ENCODE results near the gene CDH23.

DNA sequence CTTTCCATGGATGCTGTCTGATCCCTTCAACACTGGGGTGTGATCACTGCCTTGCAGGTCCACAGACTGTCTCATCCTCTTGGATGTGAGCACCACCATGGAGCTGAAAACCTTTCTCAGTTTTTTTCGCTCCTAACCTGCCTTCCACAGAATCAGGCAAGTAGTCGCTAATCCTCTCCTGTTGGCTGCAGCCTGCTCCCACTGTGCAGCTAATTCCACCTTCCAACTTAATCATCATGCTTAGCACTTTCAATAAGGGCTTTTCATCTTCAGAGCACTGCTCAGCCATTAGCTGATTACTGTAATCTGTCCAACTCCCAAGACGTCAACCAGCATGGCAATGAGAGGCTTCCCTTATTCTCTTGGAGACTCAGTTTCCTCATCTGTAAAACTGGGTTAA is 15.1 kb upstream of the CDH23 start:
- TF ChIP-seq ZFP3 (CRISPR knock-in tag; IDR thresholded peaks at IDR 0.05) (no peak), PPARA (CRISPR knock-in tag; IDR thresholded peaks at IDR 0.05; ENCODE audit: borderline replicate concordance) (no peak), ESRRG (CRISPR knock-in tag; IDR thresholded peaks at IDR 0.05) (no peak)
- TF ChIP-seq, protein P1, sequence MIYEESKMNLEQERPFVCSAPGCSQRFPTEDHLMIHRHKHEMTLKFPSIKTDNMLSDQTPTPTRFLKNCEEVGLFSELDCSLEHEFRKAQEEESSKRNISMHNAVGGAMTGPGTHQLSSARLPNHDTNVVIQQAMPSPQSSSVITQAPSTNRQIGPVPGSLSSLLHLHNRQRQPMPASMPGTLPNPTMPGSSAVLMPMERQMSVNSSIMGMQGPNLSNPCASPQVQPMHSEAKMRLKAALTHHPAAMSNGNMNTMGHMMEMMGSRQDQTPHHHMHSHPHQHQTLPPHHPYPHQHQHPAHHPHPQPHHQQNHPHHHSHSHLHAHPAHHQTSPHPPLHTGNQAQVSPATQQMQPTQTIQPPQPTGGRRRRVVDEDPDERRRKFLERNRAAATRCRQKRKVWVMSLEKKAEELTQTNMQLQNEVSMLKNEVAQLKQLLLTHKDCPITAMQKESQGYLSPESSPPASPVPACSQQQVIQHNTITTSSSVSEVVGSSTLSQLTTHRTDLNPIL (CRISPR knock-in tag; IDR thresholded peaks at IDR 0.05; ENCODE audit: low read depth), result no peak
